Mesenchymal stem cell (in vitro differentiated cells and primary cell): ENCODE measurements around the gene ESD. TPM values are rescaled to one million over a fixed set of nuclear protein-coding genes. Genes with fewer than 3 reads are reported as not detected.

Experiments used
- DNase-seq: peaks from one replicate; pipeline ENCODE4 v3.0.0-alpha.2; 2013
- H2AFZ ChIP-seq: one replicate; pipeline ENCODE4 v1.6.1; 2013; ENCODE audit warnings: low read depth, mild to moderate bottlenecking, control low read depth, inconsistent platforms, low read length, moderate library complexity
- H2AK5ac ChIP-seq: 2 replicates; pipeline ENCODE4 v1.6.1; 2013; ENCODE audit warnings: low read length, moderate library complexity, mild to moderate bottlenecking, inconsistent platforms; ENCODE audit not compliant: severe bottlenecking
- H2BK120ac ChIP-seq: one replicate; pipeline ENCODE4 v1.6.1; 2013; ENCODE audit warnings: low read depth, mild to moderate bottlenecking, inconsistent platforms, low read length, moderate library complexity
- H2BK12ac ChIP-seq, 2 experiments: one replicate each; pipeline ENCODE4 v1.6.1; 2013; ENCODE audit warnings: inconsistent platforms in 2 of 2, low read length in 2 of 2, mild to moderate bottlenecking in 2 of 2, moderate library complexity in 2 of 2, control low read depth in 1 of 2
- H2BK15ac ChIP-seq: one replicate; pipeline ENCODE4 v1.6.1; 2013; ENCODE audit warnings: mild to moderate bottlenecking, low read depth, inconsistent platforms; ENCODE audit not compliant: poor library complexity, severe bottlenecking
- H2BK5ac ChIP-seq: 2 replicates; pipeline ENCODE4 v1.6.1; 2013; ENCODE audit warnings: low read depth, mild to moderate bottlenecking, low read length, control low read depth, inconsistent platforms; ENCODE audit not compliant: poor library complexity, severe bottlenecking
- H3K14ac ChIP-seq, 2 experiments: one replicate each; pipeline ENCODE4 v1.6.1; 2013; ENCODE audit warnings: inconsistent platforms in 2 of 2, low read length in 2 of 2, control low read depth in 1 of 2, mild to moderate bottlenecking in 1 of 2, moderate library complexity in 1 of 2
- H3K18ac ChIP-seq, 2 experiments: one replicate each; pipeline ENCODE4 v1.6.1; 2013; ENCODE audit warnings: inconsistent platforms in 2 of 2, low read length in 2 of 2, control low read depth in 1 of 2, low read depth in 1 of 2, mild to moderate bottlenecking in 1 of 2
- H3K23ac ChIP-seq, 2 experiments: one replicate each; pipeline ENCODE4 v1.6.1; 2013; ENCODE audit warnings: inconsistent platforms in 2 of 2, low read length in 2 of 2, mild to moderate bottlenecking in 2 of 2, moderate library complexity in 2 of 2, control low read depth in 1 of 2
- H3K27ac ChIP-seq: 2 replicates; pipeline ENCODE4 v1.5.1; 2013; ENCODE audit warnings: mild to moderate bottlenecking, moderate library complexity, low read length, control low read depth, inconsistent platforms; ENCODE audit not compliant: poor library complexity, severe bottlenecking
- H3K27me3 ChIP-seq, 2 experiments: 2 replicates each; pipeline versions ENCODE4 v1.6.1 to v1.7.0; 2013; ENCODE audit warnings: low read length in 2 of 2, mild to moderate bottlenecking in 2 of 2, moderate library complexity in 2 of 2, control low read depth in 1 of 2, inconsistent platforms in 1 of 2; ENCODE audit not compliant: control insufficient read depth in 1 of 2, insufficient read depth in 1 of 2
- H3K36me3 ChIP-seq, 2 experiments: 2 replicates each; pipeline versions ENCODE4 v1.6.1 to v1.7.0; 2013; ENCODE audit warnings: low read length in 2 of 2, control low read depth in 1 of 2, inconsistent platforms in 1 of 2, low read depth in 1 of 2, mild to moderate bottlenecking in 1 of 2; ENCODE audit not compliant: insufficient read depth in 2 of 2, control insufficient read depth in 1 of 2
- H3K4ac ChIP-seq, 2 experiments: one replicate each; pipeline ENCODE4 v1.6.1; 2013; ENCODE audit warnings: inconsistent platforms in 2 of 2, low read length in 2 of 2, mild to moderate bottlenecking in 2 of 2, moderate library complexity in 2 of 2, control low read depth in 1 of 2, low read depth in 1 of 2
- H3K4me1 ChIP-seq: 2 replicates; pipeline ENCODE4 v1.6.1; 2013; ENCODE audit warnings: low read depth, low read length, control low read depth; ENCODE audit not compliant: control insufficient read depth, insufficient read depth
- H3K4me2 ChIP-seq: 2 replicates; pipeline ENCODE4 v1.6.1; 2013; ENCODE audit warnings: low read length, mild to moderate bottlenecking, inconsistent platforms; ENCODE audit not compliant: poor library complexity, severe bottlenecking
- H3K4me3 ChIP-seq, 2 experiments: 2 replicates each; pipeline versions ENCODE4 v1.5.1 to v1.7.0; 2013; ENCODE audit warnings: low read length in 2 of 2, mild to moderate bottlenecking in 2 of 2, control low read depth in 1 of 2, low read depth in 1 of 2; ENCODE audit not compliant: insufficient read depth in 1 of 2
- H3K79me1 ChIP-seq: replicated peaks from 2 replicates; pipeline ENCODE4 v1.6.1; 2013; ENCODE audit warnings: mild to moderate bottlenecking, control low read depth, low read length, inconsistent platforms; ENCODE audit not compliant: poor library complexity, severe bottlenecking
- H3K9ac ChIP-seq: 2 replicates; pipeline ENCODE4 v1.7.0; 2013; ENCODE audit warnings: mild to moderate bottlenecking, low read length, moderate library complexity
- H3K9me3 ChIP-seq: 2 replicates; pipeline ENCODE4 v1.7.0; 2013; ENCODE audit warnings: mild to moderate bottlenecking, low read length; ENCODE audit not compliant: control insufficient read depth
- H4K8ac ChIP-seq: one replicate; pipeline ENCODE4 v1.6.1; 2013; ENCODE audit warnings: inconsistent platforms, mild to moderate bottlenecking, low read length, moderate library complexity
- H4K91ac ChIP-seq: one replicate; pipeline ENCODE4 v1.6.1; 2013; ENCODE audit warnings: mild to moderate bottlenecking, low read length, inconsistent platforms
- WGBS: methylation state at CpG from one replicate; pipeline ENCODE4 v1.1.7; 2013; ENCODE audit warnings: mixed read lengths; 5-methylcytosine and 5-hydroxymethylcytosine counted together
- polyA plus RNA-seq, 2 experiments: library from polyadenylated mRNA; stranded (reverse); fragments of 200-250 nt; gene quantifications; one replicate each; pipeline ENCODE4 v1.2.3, GENCODE V29; 2013

The ESD gene, protein sequence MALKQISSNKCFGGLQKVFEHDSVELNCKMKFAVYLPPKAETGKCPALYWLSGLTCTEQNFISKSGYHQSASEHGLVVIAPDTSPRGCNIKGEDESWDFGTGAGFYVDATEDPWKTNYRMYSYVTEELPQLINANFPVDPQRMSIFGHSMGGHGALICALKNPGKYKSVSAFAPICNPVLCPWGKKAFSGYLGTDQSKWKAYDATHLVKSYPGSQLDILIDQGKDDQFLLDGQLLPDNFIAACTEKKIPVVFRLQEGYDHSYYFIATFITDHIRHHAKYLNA
- 117 TPM for polyA plus RNA-seq (2013, experiment 1 of 2)
- 121 TPM for polyA plus RNA-seq (2013, experiment 2 of 2)

DNA sequence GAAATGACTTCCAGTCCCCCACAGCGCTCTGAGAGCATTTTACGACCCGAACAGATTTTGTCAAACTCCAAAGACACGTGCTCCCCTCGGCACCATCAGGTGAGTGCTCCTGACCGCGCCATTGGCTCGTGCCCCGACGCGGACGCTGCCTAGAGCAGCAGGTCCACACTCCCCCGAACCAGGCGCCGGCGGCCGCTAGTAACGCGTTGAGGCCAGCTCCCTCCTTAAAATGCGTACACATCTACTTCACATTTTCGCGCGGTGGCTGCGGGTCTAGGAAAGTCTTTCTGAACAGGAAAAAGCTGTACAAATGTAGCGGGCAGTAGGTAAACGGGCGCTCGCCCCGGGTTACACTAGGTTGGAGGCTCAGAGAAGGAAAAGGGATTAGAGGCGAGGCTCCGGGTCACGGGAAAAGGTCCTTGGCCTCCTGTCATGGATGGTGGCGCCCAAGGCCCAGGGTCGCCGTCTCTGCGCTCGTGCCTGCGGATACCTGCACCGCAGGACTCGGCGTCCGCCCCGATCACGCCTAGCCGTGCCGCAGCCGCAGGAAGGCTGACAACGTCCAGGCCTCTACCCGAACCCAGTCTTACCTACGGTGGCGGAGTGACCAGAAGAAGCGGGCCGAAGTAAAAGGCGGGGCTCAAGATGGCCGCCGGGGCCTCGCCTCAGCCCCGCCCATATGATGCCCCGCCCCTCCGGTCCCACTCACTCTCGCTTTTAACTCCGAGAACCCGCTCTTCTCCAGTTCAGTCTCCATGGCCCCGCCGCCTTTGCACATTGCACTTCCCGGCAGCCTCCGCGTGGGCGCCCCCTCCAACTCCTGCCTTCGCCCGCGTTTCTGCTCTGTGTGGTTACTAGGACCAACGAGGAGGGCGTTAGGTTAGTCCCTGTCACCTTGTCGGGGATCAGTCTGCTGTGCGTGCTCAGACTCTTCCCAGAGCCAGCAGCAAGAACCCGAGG, at the start of gene ESD:
TSS of gene ESD (minus strand) at position 647 of the 960 bp plus-strand sequence. CDS start 5,748 bp downstream, outside the sequence.
- peak; percentile 89 for DNase-seq
- peaks cover 5% of the 10 kb centered on the region for H3K79me1 ChIP-seq
- H2BK5ac ChIP-seq: peak within 1 kb of the TSS; percentile 91
- no peaks in the 10 kb centered on the region for H3K27me3 ChIP-seq
- WGBS: under 1% methylated on average over 76 of the region's 77 CpGs
- H4K91ac ChIP-seq: peak within 1 kb of the TSS; percentile 79
- H3K14ac ChIP-seq: peak within 1 kb of the TSS in 1 of 2 experiments; percentile 97
- H2BK120ac ChIP-seq: peak within 1 kb of the TSS; percentile 80
- H3K4me2 ChIP-seq: peak within 1 kb of the TSS; percentile 67
- peaks cover 0 to 28% of the 10 kb centered on the region in 2 experiments for H3K36me3 ChIP-seq
- H3K27ac ChIP-seq: peak within 1 kb of the TSS; percentile 91
- H3K18ac ChIP-seq: peak within 1 kb of the TSS; percentile 98
- peak within 1 kb of the TSS; percentile 57 for H2BK15ac ChIP-seq
- peak within 1 kb of the TSS in 1 of 2 experiments; percentile 29 for H3K23ac ChIP-seq
- H3K9me3 ChIP-seq: no peaks in the 10 kb centered on the region
- peaks cover 14% of the 10 kb centered on the region for H3K4me1 ChIP-seq
- H3K4ac ChIP-seq: peak within 1 kb of the TSS; percentile 62 to 82
- peak within 1 kb of the TSS; percentile 97 for H2AFZ ChIP-seq
- peak within 1 kb of the TSS; percentile 98 for H4K8ac ChIP-seq
- H3K4me3 ChIP-seq: peak within 1 kb of the TSS; percentile 86 to 93
- peak within 1 kb of the TSS in 1 of 2 experiments; percentile 42 for H2BK12ac ChIP-seq
- H2AK5ac ChIP-seq: peak within 1 kb of the TSS; percentile 89
- peak within 1 kb of the TSS; percentile 98 for H3K9ac ChIP-seq

DNA sequence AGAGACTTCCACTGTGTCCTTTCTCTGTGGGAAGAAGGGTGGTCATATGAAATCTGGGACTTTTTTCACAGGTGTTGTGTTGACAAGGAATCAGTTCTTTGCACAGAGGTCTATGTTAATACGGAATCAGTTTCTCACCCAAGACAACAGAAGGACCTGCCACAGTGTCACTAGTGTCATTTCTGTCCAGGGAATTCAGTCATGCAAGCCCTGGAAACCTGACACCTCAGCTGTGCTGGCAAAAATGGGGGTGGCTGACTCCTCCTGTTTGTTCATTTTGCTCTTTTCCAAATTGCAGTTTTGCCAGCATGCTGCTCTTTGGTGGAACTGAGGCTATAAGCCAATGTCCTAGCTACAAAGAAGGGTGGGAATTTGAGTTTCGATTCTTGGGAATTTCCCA, 49.8 kb upstream of the ESD start:
- Histone ChIP-seq H4K8ac (no peak overlapping the region), H3K18ac (no peak overlapping the region), H3K36me3 (no peaks in the 10 kb centered on the region), H3K14ac (no peak overlapping the region), H2BK120ac (no peak overlapping the region), H2AK5ac (no peak overlapping the region), H3K4me1 (no peaks in the 10 kb centered on the region), H2BK5ac (no peak overlapping the region), H2BK12ac (no peak overlapping the region), H3K4me3 (no peak overlapping the region), H3K9ac (no peak overlapping the region), H4K91ac (no peak overlapping the region), H3K79me1 (no peaks in the 10 kb centered on the region), H2BK15ac (no peak overlapping the region), H3K27ac (no peak overlapping the region), H3K23ac (no peak overlapping the region), H3K4ac (no peak overlapping the region), H3K4me2 (no peak overlapping the region), H3K9me3 (no peaks in the 10 kb centered on the region), H2AFZ (no peak overlapping the region), H3K27me3 (no peaks in the 10 kb centered on the region)
- no peak for DNase-seq
- 85% methylated on average over 2 of the region's 2 CpGs for WGBS

DNA sequence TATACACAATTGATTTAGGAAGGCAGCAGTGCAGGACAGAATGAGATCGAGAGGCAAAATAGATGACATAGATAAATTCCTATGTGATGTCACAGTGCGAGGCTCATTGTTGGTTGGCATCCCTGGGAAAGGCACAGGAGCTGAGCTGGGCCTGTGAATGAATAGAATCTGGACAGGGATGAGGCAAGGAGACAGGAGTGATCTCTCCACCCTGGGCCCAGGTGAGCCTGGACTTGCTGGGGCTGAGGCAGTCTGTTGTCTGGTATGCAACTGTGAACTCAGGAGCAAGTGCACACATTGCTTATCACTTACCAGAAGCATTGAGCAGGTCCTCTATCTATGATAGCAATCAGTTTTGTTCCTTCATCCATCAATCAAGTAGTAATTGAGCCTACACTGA, 48.2 kb upstream of the ESD start:
- Histone ChIP-seq H3K27me3 (no peaks in the 10 kb centered on the region), H3K4me3 (no peak overlapping the region), H3K79me1 (no peaks in the 10 kb centered on the region), H3K9me3 (no peaks in the 10 kb centered on the region), H4K91ac (no peak overlapping the region), H2BK12ac (no peak overlapping the region), H2BK120ac (no peak overlapping the region), H4K8ac (no peak overlapping the region), H2AK5ac (no peak overlapping the region), H3K4me2 (no peak overlapping the region), H2AFZ (no peak overlapping the region), H3K9ac (no peak overlapping the region), H3K36me3 (no peaks in the 10 kb centered on the region), H3K4ac (peak overlapping the region in 1 of 2 experiments; percentile 55), H3K27ac (no peak overlapping the region), H3K23ac (no peak overlapping the region), H3K18ac (peak overlapping the region in 1 of 2 experiments; percentile 50), H2BK15ac (no peak overlapping the region), H3K14ac (peak overlapping the region in 1 of 2 experiments; percentile 23), H2BK5ac (no peak overlapping the region), H3K4me1 (no peaks in the 10 kb centered on the region)
- no peak for DNase-seq
- 91% methylated on average over 2 of the region's 2 CpGs for WGBS

DNA sequence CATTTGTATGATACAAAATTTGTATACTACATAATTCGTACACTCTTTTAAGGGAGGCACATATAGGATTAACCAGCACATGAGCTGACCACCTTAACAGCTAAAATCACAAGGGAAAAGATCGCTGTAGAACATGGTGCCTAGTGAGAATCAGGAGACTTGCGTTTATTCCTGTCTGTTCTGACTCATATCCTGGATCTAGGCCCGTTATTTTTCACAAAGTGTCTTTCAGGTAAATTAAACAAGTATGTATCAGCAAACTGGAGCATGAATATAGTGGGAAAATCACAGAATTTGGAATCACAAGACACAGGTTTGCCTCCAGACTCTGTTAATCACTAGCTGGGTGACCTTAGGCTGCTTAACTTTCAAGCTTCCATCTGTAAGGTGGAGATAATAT, 47.5 kb upstream of the ESD start:
- Histone ChIP-seq H2BK120ac (no peak overlapping the region), H3K4ac (no peak overlapping the region), H3K36me3 (no peaks in the 10 kb centered on the region), H3K4me1 (no peaks in the 10 kb centered on the region), H3K9me3 (no peaks in the 10 kb centered on the region), H2BK12ac (no peak overlapping the region), H2AFZ (no peak overlapping the region), H3K9ac (no peak overlapping the region), H3K79me1 (no peaks in the 10 kb centered on the region), H4K91ac (no peak overlapping the region), H3K4me2 (no peak overlapping the region), H3K14ac (no peak overlapping the region), H2BK15ac (no peak overlapping the region), H3K4me3 (no peak overlapping the region), H4K8ac (no peak overlapping the region), H3K27ac (no peak overlapping the region), H2BK5ac (no peak overlapping the region), H3K23ac (no peak overlapping the region), H2AK5ac (no peak overlapping the region), H3K27me3 (no peaks in the 10 kb centered on the region), H3K18ac (no peak overlapping the region)
- 46% methylated on average over 3 of the region's 4 CpGs for WGBS
- DNase-seq: peak; percentile 29
